Fibroblast of pulmonary artery (primary cell): ENCODE measurements around the gene ALG9.
"Not testable (repeated sequence)": the region's sequence is repeated elsewhere in the genome, so short reads cannot be mapped to it uniquely, and the experiment has no call there.

Experiments
- DNase-seq: peaks from one replicate; pipeline ENCODE4 v3.0.0-alpha.2; 2010; ENCODE audit warnings: low read depth
- H3K4me3 ChIP-seq: replicated peaks from 2 replicates; pipeline ENCODE4 v1.5.1; 2011; ENCODE audit warnings: low read depth, mild to moderate bottlenecking, control low read depth, low read length, moderate library complexity
- TF ChIP-seq, protein P1 (sequence below): IDR thresholded peaks from 2 replicates; pipeline ENCODE4 v1.5.1; 2011; ENCODE audit warnings: mild to moderate bottlenecking, control low read depth, low read length, inconsistent platforms; ENCODE audit errors: missing control alignments

Gene ALG9

DNA sequence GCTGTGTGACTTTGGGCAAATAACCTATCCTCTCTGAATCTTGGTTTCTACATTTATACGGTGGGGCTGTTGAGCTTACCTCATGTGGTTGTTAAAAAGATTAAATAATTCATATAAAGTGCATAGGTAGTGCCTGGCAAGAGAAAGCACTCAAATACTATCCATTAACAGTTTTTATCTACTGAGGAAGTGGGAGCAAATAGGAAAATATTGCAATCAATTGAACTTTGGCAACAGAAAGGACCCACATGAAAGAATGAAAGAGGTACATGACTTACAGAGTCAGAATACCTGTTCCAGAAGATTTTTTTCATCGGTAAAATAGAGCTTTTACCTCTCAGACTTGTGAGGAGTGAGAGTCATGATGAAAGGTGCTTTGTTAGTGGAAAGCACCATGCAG, 98.8 kb downstream of the ALG9 start:
- DNase-seq = no peak
- TF ChIP-seq, protein P1, sequence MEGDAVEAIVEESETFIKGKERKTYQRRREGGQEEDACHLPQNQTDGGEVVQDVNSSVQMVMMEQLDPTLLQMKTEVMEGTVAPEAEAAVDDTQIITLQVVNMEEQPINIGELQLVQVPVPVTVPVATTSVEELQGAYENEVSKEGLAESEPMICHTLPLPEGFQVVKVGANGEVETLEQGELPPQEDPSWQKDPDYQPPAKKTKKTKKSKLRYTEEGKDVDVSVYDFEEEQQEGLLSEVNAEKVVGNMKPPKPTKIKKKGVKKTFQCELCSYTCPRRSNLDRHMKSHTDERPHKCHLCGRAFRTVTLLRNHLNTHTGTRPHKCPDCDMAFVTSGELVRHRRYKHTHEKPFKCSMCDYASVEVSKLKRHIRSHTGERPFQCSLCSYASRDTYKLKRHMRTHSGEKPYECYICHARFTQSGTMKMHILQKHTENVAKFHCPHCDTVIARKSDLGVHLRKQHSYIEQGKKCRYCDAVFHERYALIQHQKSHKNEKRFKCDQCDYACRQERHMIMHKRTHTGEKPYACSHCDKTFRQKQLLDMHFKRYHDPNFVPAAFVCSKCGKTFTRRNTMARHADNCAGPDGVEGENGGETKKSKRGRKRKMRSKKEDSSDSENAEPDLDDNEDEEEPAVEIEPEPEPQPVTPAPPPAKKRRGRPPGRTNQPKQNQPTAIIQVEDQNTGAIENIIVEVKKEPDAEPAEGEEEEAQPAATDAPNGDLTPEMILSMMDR = no peak
- no peak overlapping the region for H3K4me3 ChIP-seq

DNA sequence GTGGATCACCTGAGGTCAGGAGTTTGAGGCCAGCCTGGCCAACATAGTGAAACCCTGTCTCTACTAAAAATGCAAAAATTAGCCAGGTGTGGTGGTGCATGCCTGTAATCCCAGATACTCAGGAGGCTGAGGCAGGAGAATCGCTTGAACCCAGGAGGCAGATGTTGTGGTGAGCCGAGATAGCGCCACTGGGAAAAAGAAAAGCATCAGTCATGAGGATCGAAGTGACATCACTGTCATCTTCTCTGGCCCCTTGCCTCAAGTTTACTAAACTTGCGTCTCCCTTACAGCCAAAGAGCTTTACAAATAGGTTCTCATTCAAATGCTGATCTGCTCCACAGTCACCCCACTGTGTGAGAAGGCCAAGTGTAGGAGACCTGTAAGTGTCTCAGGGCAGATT, 100.2 kb downstream of the ALG9 start:
- not testable (repeated sequence) for DNase-seq, H3K4me3 ChIP-seq

DNA sequence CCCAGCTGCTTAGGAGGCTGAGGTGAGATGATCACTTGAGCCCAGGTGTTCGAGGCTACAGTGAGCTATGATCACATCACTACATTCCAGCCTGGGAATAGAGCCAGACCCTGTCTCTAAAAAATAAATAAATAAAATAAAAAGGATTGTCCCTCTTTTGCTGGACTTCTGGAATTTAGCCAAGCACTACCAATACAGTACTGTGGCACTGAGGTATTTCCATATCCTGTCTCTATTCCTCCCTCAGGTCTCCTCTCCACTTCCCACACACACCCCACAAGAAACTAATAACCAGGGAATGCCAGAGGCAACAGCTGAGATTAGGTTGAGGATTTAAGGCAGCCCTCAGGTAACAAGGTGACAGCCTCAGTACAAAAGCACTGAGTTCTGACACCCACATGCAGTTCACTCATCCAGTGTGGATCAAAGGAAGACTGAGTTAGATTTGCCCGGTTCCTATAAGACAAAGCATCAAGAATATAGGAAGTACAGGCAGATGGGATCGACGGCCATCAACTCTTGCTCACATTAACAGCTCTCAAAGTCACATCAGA, 100.7 kb downstream of the ALG9 start:
- no peak overlapping the region for H3K4me3 ChIP-seq
- no peak for DNase-seq
- TF ChIP-seq, protein P1 = no peak

DNA sequence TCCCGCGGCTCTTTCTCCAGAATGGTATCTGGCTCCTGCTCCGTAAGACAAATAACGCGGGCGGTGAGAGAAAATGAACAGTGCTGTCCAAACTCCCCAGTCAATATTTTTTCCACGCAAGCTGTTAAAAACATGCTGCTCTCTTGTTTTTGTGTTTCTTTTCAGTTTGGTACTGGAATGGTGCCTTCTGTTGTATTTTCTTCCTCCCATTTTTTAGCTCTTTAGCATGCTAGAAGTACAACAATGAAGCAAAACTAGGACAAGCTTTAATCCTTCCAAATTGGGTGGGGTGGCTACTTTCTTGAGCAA, 104.6 kb downstream of the ALG9 start:
- peak overlapping the region; percentile 89 for H3K4me3 ChIP-seq
- no peak for DNase-seq
- TF ChIP-seq, protein P1 = no peak

DNA sequence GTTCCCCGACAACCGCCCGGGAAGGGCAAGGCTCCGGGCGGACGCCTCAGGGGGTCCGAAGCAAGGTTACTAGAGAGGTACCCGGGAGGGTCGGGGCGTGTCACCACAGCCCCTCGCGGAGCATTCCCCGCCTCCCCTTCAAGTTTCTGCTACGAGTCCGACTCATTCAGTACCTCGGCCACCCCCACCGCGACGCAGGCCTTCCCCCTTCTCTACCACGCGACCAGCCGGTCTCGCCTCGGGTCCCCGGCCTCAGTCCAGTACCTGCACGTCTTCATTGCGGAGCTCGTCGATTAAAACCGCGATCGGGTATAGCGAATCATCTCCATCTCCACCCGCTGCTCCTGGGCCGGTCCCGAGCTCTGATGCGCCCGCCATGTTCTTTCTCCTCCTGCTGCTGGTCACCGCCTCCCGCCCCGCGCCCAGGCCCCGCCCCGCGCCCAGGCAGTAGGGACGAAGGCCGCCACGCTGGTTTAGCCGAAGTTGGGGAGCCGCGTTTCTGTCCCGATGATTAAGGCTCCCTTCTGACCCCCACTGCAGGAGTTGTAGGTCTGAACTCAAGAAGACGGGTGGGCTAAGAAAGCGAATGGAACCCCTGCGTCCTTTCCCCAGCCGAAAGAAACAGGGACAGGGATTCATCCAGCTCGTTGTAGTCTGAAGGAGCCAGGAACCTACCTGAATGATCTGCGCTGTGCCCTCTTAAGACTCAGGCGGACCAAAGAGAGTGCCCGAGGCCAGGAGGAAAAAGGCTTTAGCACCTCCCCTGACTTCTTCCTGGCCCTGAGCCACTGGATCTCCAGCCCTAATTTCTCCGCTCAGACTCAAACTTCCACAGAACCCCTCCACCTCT, 105.2 kb downstream of the ALG9 start, which contains the start of gene PPP2R1B:
Gene PPP2R1B (minus strand): TSS at position 406 of the 850 bp plus-strand sequence. CDS start 28 bp downstream, at position 378.
- TF ChIP-seq, protein P1 = no peak
- DNase-seq = peak; percentile 57
- H3K4me3 ChIP-seq = peak within 1 kb of the TSS; percentile 89

DNA sequence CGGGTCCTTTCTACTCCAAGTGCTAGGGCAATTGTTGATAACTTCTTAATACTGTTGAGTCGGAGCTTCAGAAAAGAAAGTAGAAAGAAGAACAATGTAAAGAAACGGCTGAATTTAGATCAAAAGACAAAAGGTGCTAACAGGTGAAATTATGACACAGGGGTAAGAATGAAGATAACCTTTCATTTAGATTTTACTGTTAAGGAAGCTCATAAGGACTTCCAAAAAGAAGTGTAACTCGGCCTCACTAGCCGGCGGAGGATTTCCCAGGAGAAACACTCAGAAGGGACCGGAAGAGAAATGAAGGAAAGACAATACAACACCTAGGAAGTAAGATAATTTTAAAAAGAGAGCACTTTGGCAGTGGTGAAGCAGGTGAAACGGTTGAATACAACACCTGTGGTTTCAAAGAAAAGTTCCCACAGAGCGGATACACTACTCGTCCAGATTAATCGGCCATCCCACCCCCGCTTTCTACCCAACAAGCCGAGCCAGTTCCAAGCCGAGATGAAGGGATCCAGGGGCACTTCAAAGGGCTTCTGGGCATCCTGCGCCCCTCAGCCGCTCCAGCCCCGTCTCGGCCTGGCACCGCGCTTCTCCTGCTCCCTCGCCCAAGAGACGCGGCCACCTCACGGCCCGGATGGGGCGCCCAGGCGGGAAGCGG, 105.9 kb downstream of the ALG9 start:
- DNase-seq = no peak
- TF ChIP-seq, protein P1 = no peak

DNA sequence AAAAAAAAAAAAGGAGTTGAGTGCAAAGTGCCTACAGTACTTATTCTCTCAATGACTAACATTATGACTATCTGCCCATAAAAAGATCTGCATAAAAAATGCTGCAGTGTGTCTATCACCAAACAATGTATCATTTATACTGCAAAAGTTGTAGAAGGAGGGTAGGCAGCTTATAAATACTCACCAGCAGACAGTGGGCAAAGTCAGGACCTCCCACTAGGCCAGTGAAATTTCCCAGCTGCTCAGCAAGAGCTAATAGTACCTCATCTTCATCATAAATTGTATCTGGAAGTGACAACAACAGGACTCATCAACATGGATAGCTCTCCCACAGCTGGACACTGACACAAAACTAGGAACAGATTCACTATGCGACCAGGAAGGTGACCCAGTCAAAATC, 106.8 kb downstream of the ALG9 start:
- no peak for DNase-seq
- H3K4me3 ChIP-seq = peak overlapping the region; percentile 89
- TF ChIP-seq, protein P1 = no peak

More for the DNA sequence above, 105.9 kb downstream of the ALG9 start:
- peak overlapping the region; percentile 89 for H3K4me3 ChIP-seq
